ENCODE results near the gene MGLL. TPM values are rescaled to one million over a fixed set of nuclear protein-coding genes. Genes with fewer than 3 reads are reported as not detected.
A peak's percentile ranks its signal among the peaks of the same experiment; 100 is the strongest.

The MGLL gene
- total and polyA plus RNA-seq, 4 donors, result 25.5 to 48.6 (median 37.9) TPM

DNA sequence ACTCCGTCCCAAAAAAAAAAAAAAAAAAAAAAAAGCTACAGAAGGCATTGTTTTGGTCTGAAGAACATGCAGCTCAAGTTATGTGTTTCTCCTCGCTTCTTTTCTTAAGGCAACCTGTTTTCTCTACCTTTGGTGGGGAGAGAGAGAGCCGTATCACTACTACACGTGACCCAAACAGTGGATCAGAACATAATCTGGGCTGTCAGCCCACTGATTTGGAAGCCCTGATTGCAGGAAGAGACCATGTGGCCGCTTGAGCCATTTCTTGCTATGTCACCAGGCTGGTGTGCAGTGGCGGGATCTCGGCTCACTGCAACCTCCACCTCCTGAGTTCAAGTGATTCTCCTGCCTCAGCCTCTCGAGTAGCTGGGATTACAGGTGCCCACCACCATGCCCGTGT is 79.7 kb downstream of the MGLL start:
- 96% methylated on average over 7 of the region's 9 CpGs for WGBS (ENCODE audit: insufficient coverage)

DNA sequence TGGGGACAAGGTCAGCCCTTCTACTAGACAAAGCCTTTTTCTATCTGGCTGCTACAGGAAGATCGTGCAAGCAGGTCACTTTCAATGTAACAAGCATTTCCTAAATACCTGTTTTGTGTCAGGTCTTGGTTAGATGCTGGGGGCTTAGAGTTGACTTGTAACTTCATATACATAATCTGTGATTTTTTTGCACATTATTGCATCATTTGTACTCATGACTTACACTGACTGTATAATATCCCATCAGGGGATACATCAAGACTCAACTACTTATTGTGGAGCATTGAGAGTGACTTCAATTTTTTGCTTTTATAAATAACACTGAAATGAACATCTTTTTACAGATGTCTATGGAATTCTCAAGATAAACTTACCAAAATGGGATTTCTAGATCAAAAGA is 80.6 kb downstream of the MGLL start:
- Histone ChIP-seq H3K4me1 (ENCODE audit: control insufficient read depth, insufficient read depth, low read length) (peaks cover 40% of the 10 kb centered on the region), H3K27me3 (ENCODE audit: control insufficient read depth, insufficient read depth, low read length) (no peaks in the 10 kb centered on the region), H3K9me3 (ENCODE audit: control insufficient read depth, insufficient read depth, low read length) (no peaks in the 10 kb centered on the region), H3K36me3 (ENCODE audit: control insufficient read depth, insufficient read depth, low read length) (peaks cover 5% of the 10 kb centered on the region), H3K4me3 (ENCODE audit: low read depth, low read length) (no peak overlapping the region), H3K27ac (ENCODE audit: low read depth, low read length) (no peak overlapping the region)
- WGBS (ENCODE audit: insufficient coverage), result no CpG with 5 or more reads among the region's 1 CpG
- DNase-seq (ENCODE audit: low read depth in 4 of 6, low spot score in 6 of 6), result no peak

More for the DNA sequence above, 79.7 kb downstream of the MGLL start:
- DNase-seq (ENCODE audit: low read depth in 4 of 6, low spot score in 6 of 6), result no peak
- peaks cover 46% of the 10 kb centered on the region for H3K4me1 ChIP-seq (ENCODE audit: control insufficient read depth, insufficient read depth, low read length)
- no peaks in the 10 kb centered on the region for H3K27me3 ChIP-seq (ENCODE audit: control insufficient read depth, insufficient read depth, low read length)
- H3K9me3 ChIP-seq (ENCODE audit: control insufficient read depth, insufficient read depth, low read length), result no peaks in the 10 kb centered on the region
- H3K36me3 ChIP-seq (ENCODE audit: control insufficient read depth, insufficient read depth, low read length), result peaks cover 5% of the 10 kb centered on the region
- H3K27ac ChIP-seq (ENCODE audit: low read depth, low read length), result no peak overlapping the region
- no peak overlapping the region for H3K4me3 ChIP-seq (ENCODE audit: low read depth, low read length)

DNA sequence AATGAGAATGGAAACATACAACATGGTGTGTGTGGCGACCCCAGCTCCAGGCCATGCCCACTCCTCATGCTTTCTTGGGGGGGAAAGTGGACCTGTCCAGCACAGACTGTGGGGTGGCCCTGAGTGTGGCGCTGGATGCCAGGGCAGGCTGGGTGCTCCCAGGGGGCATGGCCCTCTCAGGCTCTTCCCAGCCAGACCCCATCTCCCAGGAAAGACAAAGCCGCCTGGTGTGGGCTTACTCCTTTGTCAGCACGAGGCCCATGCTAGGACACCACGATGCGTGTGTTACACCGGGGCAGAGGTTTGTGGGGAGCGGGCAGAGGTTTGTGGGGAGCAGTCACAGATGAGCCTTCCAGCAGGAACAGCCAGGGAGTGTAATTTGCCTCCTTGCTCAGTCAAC is 81.1 kb downstream of the MGLL start:
- peaks cover 5% of the 10 kb centered on the region for H3K36me3 ChIP-seq (ENCODE audit: control insufficient read depth, insufficient read depth, low read length)
- H3K27me3 ChIP-seq (ENCODE audit: control insufficient read depth, insufficient read depth, low read length), result no peaks in the 10 kb centered on the region
- WGBS (ENCODE audit: insufficient coverage), result 97% methylated on average over 8 of the region's 8 CpGs
- H3K4me1 ChIP-seq (ENCODE audit: control insufficient read depth, insufficient read depth, low read length), result peaks cover 40% of the 10 kb centered on the region
- no peak for DNase-seq (ENCODE audit: low read depth in 4 of 6, low spot score in 6 of 6)
- no peaks in the 10 kb centered on the region for H3K9me3 ChIP-seq (ENCODE audit: control insufficient read depth, insufficient read depth, low read length)
- no peak overlapping the region for H3K4me3 ChIP-seq (ENCODE audit: low read depth, low read length)
- peak overlapping the region; percentile 33 for H3K27ac ChIP-seq (ENCODE audit: low read depth, low read length)

DNA sequence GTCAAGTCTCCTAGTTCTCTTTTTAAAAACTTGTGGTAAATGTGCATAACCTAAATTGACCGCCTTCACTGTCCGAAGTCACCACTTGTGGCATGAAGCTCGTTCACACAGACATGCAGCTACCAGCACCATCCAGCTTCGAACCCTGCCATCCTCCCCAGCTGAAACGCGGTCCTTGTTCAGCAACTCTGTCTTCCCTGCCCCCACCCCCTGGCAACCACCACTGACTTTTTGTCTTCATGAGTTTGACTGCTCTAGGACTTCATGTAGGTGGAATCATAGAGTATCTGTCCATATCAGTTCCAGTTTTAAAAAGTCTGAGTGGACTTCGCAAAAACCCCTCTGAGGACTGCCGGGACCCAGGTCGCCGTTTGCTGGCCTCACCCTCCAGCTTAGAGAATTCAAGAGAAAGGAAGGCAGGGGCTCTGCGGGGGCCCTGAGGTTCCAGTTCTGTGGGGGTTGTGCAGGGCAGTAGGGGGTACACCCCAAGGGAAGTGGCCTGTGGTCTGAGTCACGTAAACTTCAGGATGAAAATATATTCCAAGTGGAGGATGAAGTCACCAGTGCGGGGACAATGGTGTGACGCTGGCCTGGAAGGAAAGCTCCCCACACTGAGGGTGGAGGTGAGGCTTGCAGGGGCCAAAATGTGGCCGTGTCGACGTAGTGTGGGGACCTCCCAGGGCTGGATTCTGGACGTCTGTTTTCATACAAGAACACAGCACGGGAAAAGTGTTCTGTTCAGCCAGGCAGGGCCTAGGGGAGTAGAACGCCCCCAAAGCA is 82.0 kb downstream of the MGLL start:
- Histone ChIP-seq H3K9me3 (ENCODE audit: control insufficient read depth, insufficient read depth, low read length) (no peaks in the 10 kb centered on the region), H3K36me3 (ENCODE audit: control insufficient read depth, insufficient read depth, low read length) (peaks cover 5% of the 10 kb centered on the region), H3K27me3 (ENCODE audit: control insufficient read depth, insufficient read depth, low read length) (no peaks in the 10 kb centered on the region), H3K27ac (ENCODE audit: low read depth, low read length) (peak overlapping the region; percentile 54), H3K4me1 (ENCODE audit: control insufficient read depth, insufficient read depth, low read length) (peaks cover 38% of the 10 kb centered on the region), H3K4me3 (ENCODE audit: low read depth, low read length) (no peak overlapping the region)
- DNase-seq (ENCODE audit: low read depth in 4 of 6, low spot score in 6 of 6), result no peak
- WGBS (ENCODE audit: insufficient coverage), result 90% methylated on average over 19 of the region's 20 CpGs

DNA sequence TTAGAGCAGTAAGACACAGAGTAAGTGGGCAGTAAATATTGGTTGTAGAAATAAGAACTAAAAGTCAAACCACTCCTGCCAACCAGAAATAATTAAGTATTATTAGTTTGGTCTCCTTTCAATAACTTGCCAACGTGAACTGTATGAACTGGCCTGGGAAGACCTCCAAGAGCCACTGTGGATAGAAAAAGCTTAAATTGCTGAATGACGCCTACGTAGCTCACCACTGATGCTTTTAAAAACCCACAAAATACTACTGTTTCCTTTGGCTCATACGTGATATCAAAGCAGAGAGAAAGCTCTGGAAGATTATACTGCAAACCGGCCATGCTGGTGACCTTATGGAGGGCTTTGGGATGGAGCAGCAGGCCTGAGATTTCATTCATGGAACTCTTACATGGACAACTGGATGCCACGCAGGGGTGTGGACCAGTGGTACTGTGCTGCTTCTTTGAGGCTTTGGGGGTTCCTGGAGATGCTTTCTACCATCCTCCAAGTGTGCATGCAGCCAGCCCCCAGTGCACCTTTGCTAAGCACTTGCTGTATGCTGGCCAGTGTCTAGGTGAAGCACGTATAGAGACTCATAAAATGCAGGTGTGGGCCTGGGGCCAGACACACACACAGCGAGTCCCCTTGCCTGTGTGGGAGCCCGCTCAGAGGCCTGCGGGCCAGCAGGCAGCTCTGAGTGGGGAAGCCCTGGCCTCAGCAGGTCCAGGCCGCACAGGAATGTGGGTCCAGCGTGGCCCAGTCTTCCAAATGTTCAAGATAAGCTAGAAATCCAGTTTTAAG is 82.8 kb downstream of the MGLL start:
- no peak for DNase-seq (ENCODE audit: low read depth in 4 of 6, low spot score in 6 of 6)
- WGBS (ENCODE audit: insufficient coverage), result 81% methylated on average over 9 of the region's 12 CpGs
- Histone ChIP-seq H3K4me3 (ENCODE audit: low read depth, low read length) (no peak overlapping the region), H3K4me1 (ENCODE audit: control insufficient read depth, insufficient read depth, low read length) (peaks cover 43% of the 10 kb centered on the region), H3K27me3 (ENCODE audit: control insufficient read depth, insufficient read depth, low read length) (no peaks in the 10 kb centered on the region), H3K36me3 (ENCODE audit: control insufficient read depth, insufficient read depth, low read length) (peaks cover 5% of the 10 kb centered on the region), H3K9me3 (ENCODE audit: control insufficient read depth, insufficient read depth, low read length) (no peaks in the 10 kb centered on the region), H3K27ac (ENCODE audit: low read depth, low read length) (peak overlapping the region; percentile 64)

DNA sequence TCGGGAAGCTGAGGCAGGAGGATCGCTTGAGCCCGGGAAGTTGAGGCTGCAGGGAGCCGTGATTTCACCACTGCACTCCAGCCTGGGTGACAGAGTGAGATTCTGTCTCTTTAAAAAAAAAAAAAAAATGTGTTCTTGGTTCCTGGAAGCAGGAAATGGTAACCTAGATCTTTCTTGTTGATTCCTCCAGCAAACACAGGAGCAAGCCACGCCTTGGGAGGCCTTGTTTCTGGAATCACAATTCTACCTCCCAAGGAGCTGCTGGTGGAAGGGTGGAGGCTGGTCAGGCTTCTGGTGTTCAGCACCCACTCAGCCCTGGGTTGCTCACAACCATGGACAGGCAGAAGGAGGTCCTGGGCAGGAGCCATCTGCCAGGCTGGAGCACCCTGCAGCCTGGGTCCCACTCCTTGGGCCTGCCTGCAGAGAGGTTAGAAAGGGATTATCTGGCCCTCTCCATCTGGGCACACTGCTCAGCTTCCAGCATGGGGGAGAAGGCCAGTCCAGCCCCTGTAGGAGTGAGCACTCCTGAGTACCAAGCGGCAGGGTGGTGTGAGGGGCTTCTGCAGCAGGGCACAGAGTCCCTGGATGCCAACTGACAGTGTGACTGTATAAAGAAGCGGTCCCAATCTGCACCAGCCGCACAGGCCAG is 84.0 kb downstream of the MGLL start:
- WGBS (ENCODE audit: insufficient coverage), result 89% methylated on average over 8 of the region's 8 CpGs
- Histone ChIP-seq H3K27ac (ENCODE audit: low read depth, low read length) (peak overlapping the region; percentile 64), H3K4me1 (ENCODE audit: control insufficient read depth, insufficient read depth, low read length) (peaks cover 55% of the 10 kb centered on the region)

DNA sequence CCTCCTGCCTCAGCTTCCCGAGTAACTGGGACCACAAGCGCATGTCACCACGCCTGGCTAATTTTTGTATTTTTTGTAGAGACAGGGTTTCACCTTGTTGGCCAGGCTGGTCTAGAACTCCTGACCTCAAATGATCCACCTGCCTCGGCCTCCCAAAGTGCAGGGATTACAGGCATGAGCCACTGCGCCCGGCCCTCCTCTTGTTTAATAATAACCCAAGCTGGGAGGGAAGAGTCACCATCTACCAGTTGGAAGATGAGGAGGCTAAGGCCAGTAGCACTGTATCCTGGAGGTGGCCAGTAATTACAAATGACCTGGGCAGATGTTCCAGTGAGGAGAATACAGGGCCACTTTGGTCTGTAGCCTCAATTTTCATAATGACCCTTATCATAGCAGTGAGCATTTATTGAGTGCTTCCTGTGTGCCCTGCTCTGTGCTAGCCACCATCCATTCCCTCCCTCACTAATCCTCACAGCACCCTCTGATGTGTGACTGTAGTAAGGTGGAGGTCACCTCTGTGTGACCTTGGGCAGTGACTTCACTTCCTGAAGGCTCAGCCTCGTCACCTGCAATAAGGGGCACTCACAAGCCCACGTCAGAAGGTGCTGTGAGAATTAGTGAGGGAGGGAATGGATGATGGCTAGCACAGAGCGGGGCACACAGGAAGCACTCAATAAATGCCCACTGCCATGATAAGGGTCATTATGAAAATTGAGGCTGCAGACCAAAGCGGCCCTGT is 85.3 kb downstream of the MGLL start:
- H3K4me1 ChIP-seq (ENCODE audit: control insufficient read depth, insufficient read depth, low read length), result peaks cover 62% of the 10 kb centered on the region
- peaks cover 5% of the 10 kb centered on the region for H3K36me3 ChIP-seq (ENCODE audit: control insufficient read depth, insufficient read depth, low read length)
- no peaks in the 10 kb centered on the region for H3K9me3 ChIP-seq (ENCODE audit: control insufficient read depth, insufficient read depth, low read length)
- no peak overlapping the region for H3K27ac ChIP-seq (ENCODE audit: low read depth, low read length)
- no peak overlapping the region for H3K4me3 ChIP-seq (ENCODE audit: low read depth, low read length)
- no peaks in the 10 kb centered on the region for H3K27me3 ChIP-seq (ENCODE audit: control insufficient read depth, insufficient read depth, low read length)
- no peak for DNase-seq (ENCODE audit: low read depth in 4 of 6, low spot score in 6 of 6)
- WGBS (ENCODE audit: insufficient coverage), result 96% methylated on average over 6 of the region's 10 CpGs

More for the DNA sequence above, 84.0 kb downstream of the MGLL start:
- Histone ChIP-seq H3K4me3 (ENCODE audit: low read depth, low read length) (no peak overlapping the region), H3K36me3 (ENCODE audit: control insufficient read depth, insufficient read depth, low read length) (peaks cover 5% of the 10 kb centered on the region), H3K9me3 (ENCODE audit: control insufficient read depth, insufficient read depth, low read length) (no peaks in the 10 kb centered on the region), H3K27me3 (ENCODE audit: control insufficient read depth, insufficient read depth, low read length) (no peaks in the 10 kb centered on the region)
- DNase-seq (ENCODE audit: low read depth in 4 of 6, low spot score in 6 of 6), result no peak

DNA sequence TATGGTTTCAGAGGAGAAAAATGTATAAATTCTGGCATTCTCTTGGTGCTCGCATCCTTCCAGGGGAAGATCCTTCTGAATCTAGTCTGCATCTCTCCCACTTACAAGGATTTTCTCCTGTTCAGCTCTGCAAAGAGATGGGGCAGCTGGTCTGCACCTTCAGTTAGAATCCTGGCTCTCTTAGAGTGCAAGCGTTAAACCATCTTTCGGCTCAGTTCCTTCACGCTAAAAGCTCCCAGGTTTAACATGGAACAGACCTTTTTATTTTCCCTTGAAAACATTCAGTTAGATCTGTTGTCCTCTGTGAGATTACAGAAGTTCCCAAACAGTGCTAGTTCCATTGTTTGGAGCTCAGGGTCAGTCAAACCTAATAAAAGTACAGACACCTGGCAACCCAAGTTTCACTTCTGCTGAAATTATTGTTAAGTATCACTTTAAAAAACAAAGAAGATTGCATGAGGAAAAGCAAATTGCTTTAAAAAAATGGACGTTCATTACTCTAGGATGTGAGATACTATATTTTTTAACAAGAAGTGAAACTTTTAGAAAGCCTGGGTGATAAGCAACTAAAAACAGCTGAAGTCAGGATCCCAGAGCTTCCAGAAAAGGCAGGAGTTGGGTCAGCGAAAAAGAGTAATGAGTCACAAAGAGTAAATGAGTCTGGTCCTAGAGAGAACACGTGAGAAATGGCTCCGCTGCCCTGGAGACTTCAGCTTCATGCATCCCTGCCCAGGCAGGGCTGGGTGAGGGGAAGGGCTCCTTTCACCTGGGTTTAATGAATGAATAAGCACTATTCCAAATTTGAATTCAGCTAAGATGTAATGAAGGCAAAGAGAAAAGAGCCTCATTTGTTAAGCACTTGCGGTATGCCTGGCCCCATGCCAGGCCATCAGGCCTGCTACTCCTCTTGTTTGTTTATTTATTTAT is 86.3 kb downstream of the MGLL start:
- Histone ChIP-seq H3K4me1 (ENCODE audit: control insufficient read depth, insufficient read depth, low read length) (peaks cover 62% of the 10 kb centered on the region), H3K27me3 (ENCODE audit: control insufficient read depth, insufficient read depth, low read length) (no peaks in the 10 kb centered on the region), H3K9me3 (ENCODE audit: control insufficient read depth, insufficient read depth, low read length) (no peaks in the 10 kb centered on the region), H3K27ac (ENCODE audit: low read depth, low read length) (peak overlapping the region; percentile 75), H3K36me3 (ENCODE audit: control insufficient read depth, insufficient read depth, low read length) (peaks cover 5% of the 10 kb centered on the region), H3K4me3 (ENCODE audit: low read depth, low read length) (no peak overlapping the region)
- DNase-seq (ENCODE audit: low read depth in 4 of 6, low spot score in 6 of 6), result peak in 1 of 6 donors; percentile 59
- WGBS (ENCODE audit: insufficient coverage), result 58% methylated on average over 5 of the region's 9 CpGs

Measured in spinal cord (tissue), 10 donors.